GF-D8 (cell line): ENCODE measurements around the gene SSTR5.

Source experiments
- DNase-seq: peaks from one replicate; lab custom pipeline; 2025; lab: John Stamatoyannopoulos, UW

Gene SSTR5

DNA sequence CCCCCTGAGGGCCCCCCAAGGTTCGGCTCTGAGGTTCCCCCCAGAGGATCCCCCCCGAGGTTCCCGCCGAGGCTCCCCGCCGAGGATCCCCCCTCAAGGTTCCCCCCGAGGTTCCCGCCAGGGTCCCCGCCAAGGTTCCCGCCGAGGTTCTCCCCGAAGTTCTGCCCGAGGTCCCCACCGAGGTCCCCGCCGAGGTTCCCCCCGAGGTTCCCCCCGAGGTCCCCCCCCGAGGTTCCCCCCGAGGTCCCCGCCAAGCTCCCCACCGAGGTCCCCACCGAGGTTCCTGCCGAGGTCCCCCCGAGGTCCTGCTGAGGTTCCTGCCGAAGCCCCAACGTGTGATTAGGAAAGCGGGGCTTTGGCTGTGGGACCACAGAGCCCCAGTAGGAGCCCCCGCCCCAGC lies 32.2 kb upstream of the SSTR5 start:
- DNase-seq, result no peak

- no peak for DNase-seq
Measured at GRCh38 chr16:1042049-1042744, 30.4 kb upstream of the SSTR5 start.

DNA sequence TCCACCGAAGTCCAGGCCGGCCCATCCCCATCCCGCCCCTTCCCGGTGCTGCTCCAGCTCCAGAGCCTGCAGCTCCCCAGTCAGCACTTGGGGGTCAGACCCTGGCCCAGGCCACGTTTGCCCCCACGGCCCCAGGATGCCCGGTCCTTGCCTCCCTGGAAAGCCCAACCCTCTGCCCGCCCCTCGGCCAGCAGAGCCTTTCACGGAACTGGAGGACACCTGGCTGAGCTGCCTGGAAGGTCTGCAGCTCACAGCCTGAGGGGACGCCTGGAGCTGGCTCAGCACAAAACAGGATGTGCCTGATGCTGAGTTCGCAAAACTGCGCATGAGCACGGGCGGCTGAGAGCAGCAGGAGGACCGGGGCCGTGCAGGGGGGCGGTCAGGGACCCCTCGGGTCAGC lies 29.7 kb upstream of the SSTR5 start:
- DNase-seq, result no peak

DNA sequence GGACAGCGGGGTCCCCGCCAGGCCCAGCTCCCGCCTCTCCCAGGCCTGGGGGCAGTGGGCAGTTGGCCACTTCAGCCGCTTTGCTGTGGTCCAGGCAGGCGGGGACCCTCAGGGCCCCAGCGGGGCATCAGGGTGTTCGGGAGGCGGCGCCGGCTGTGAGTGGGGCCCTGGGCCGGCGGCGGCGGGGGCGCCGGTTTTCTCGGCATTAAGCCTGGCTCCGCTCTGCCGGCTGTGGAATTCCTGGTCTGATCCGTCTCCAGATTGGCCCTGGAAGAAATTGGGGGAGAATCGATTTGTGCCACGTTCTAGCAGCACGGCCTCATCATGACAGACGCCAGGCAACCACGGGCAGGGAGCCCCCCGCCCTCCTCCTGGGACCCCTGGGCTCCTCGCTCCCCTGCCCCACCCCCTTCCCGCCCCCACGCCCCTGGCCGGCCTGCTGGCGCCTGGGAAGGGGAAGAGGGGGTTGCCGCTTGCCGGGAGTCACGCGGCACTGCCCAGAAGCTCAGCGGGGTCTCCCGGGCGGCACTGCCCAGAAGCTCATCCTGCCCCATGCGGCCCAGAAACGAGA lies 28.6 kb upstream of the SSTR5 start:
- no peak for DNase-seq

DNA sequence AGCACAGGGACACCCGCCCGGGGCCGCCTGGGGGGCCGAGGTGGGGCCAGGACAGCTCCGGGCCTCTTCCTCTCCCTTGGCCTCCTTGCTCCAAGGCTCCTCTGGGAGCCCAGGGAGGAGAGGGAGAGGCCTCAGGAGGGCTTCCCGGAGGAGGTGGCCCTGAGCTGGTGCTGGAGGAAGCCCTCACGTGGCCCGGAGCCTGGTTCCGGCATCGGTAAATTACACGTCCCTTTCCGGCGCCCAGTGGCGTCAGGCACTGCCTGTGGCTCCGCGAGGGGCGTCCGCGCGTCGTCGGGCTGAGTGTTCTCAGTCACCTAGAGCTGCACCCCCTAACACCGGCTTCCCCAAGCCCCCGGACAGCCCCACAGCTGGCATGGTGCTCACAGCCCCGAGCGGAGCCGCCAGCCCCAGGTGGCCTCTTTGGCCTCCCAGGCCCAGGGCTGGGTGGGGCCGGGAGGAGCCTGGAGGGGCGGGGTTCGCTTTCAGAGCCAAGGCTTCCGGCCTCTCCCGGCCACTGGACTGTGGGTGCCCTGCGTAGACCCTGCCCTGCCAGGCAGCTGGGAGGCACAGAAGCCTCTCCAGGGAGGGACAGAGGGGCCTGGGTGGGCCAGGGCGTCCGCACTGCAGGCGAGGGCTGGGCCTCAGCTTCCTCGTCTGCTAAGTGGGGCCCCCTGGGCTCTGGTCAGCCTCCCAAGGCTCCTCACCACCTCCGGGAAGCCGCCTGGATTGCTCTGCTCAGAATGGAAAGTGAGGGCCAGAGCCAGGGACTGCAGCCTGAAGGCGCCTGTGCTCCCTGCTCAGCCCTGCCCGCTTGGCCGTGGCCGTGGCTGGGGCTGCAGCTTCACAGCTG lies 27.9 kb upstream of the SSTR5 start:
- no peak for DNase-seq

GRCh38 chr16:1045310-1045992 lies 27.1 kb upstream of the SSTR5 start:
- DNase-seq, result no peak

- no peak for DNase-seq
Measured at GRCh38 chr16:1045993-1046911, 26.3 kb upstream of the SSTR5 start.

GRCh38 chr16:1047123-1047522 lies 25.4 kb upstream of the SSTR5 start:
- DNase-seq, result no peak

GRCh38 chr16:1047801-1048200 lies 24.7 kb upstream of the SSTR5 start:
- DNase-seq, result no peak

DNA sequence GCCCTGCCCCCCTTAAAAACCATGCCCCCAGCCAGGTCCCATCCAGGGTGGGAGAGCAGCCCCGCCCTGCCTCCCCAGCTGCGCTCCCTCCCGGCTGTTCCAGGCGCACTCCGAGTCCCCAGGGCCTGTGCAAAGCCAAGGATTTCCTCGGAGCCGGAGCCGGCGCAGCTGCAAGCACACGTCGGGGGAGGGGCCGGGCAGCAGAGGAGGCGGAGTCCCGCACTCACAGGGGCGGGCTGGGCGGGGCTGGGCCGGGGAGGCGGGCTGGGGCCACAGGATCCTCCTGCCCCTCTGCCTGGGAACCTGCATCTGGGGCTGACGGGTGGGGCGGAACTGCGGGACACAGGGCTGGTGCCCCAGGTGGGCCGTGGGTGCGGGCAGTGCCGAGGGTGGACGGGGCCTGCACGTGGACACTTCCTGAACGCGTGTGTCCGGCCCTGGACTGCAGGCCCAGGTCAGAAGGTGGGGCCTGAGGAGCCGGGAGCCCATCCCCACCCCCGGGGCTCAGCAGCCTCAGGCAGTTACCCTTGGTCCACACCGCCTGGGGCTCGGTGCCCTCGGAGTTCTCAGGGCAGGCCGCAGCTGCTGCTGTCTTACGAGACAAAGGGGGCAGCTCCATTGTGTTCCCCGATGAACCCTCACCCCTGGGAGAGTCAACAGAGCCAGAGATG lies 24.0 kb upstream of the SSTR5 start:
- DNase-seq, result no peak

- no peak for DNase-seq
Measured at GRCh38 chr16:1049113-1049975, 23.2 kb upstream of the SSTR5 start.

DNA sequence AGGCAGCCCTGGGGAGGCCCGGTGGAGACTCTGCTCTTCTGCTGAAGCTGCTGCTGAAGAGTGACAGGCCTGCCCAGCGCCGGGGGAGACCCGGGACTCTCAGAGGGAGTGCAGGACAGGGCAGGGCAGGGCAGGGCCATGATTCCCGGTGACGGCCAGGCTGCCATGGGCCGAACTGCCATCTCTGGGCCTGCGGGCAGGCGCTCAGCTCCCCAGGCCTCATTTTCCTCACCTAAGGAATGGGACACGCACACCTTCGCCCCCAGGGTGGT lies 22.6 kb upstream of the SSTR5 start:
- no peak for DNase-seq

- no peak for DNase-seq
Measured at GRCh38 chr16:1050516-1050915, 22.0 kb upstream of the SSTR5 start.

DNA sequence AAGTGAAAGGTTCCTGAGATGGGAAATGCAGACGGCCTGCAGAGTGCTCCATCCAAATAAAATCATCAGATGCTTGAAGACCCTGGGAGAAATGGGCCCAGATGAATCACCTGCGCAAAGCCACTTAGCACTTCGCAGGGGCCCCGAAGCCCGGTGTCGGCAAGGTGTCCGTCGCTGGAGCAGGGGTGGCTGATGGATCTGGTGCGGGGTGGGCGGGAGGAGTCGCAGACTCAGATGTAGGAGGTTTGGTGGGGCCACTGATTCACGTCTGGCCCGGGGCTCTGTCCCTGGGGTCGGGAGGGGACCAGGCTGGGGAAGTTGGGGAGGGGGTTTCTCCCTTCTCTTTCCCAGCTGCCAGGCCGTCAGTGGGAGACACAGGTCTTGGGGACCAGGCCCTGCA lies 21.6 kb upstream of the SSTR5 start:
- no peak for DNase-seq

- no peak for DNase-seq
Measured at GRCh38 chr16:1051446-1051845, 21.1 kb upstream of the SSTR5 start.

DNA sequence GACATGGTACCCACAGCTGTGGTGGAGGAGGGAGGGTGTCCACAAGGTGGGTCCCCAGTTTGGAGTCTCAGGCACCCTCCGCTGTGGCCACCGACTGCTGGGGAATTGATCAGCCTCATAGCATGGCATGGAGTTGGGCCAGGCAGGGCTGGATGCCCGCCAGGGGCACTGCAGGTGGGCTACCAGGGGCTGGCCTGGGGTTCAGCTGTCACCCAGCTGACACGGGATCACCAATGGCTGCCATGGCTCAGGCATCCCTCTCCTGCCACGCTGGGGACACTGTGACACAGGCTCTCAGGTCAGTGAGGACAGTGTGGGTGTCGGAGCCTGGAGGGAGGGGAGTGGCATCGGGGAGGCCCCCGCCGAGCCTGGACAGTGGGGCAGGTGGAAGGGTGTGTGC lies 19.8 kb upstream of the SSTR5 start:
- no peak for DNase-seq

DNA sequence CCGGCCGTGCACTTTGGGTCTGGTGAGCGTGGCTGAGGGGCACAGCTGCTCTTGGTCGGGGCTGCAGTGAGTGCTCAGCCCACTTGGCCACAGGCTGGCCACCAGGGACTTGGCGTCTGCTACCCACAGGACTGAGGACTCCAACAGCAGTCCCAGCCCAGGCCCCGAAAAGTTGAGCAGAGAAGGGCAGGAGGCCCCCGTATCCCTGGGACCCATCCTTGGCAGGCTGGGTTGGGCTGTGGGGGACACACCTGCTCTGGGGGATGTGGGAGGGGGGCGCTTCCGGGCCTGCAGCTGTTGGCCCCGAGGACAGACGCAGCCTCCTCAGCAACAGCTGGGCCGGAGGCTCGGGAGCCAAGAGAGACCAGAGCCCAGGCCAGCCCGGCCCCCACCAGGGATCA lies 19.4 kb upstream of the SSTR5 start:
- DNase-seq, result no peak

- DNase-seq, result no peak
Measured at GRCh38 chr16:1053700-1054368, 18.7 kb upstream of the SSTR5 start.

- no peak for DNase-seq
Measured at GRCh38 chr16:1054660-1055556, 17.6 kb upstream of the SSTR5 start.
